BJ (cell line): ENCODE measurements around the gene ANAPC10. TPM values are rescaled to one million over a fixed set of nuclear protein-coding genes. Genes with fewer than 3 reads are reported as not detected.

Experiments used
- CTCF ChIA-PET: fragments of 350-600 bp; formaldehyde crosslinking; extraction: SDS; loops from one replicate; lab custom pipeline; 2021; ENCODE audit warnings: antibody characterized with exemption, inconsistent platforms; lab: Yijun Ruan, JAX
- POLR2A ChIA-PET: fragments of 300-600 bp; sonication (Branson Sonifier 250); formaldehyde crosslinking; extraction: SDS; loops from one replicate; lab custom pipeline; 2021; ENCODE audit warnings: antibody characterized with exemption; lab: Charles Lee
- DNase-seq: peaks from one replicate; pipeline ENCODE4 v3.0.0-alpha.2; 2011; ENCODE audit warnings: low read depth
- H3K27me3 ChIP-seq: 2 replicates; pipeline ENCODE4 v1.6.0; 2011; ENCODE audit warnings: low read length; ENCODE audit not compliant: control insufficient read depth, insufficient read depth
- H3K36me3 ChIP-seq: 2 replicates; pipeline ENCODE4 v1.5.1; 2011; ENCODE audit warnings: low read length; ENCODE audit not compliant: control insufficient read depth, insufficient read depth
- H3K4me3 ChIP-seq: 2 replicates; pipeline ENCODE4 v1.5.1; 2011; ENCODE audit warnings: low read depth, mild to moderate bottlenecking, control low read depth, low read length
- CTCF ChIP-seq: IDR thresholded peaks from 2 replicates; pipeline ENCODE4 v1.5.1; 2011; ENCODE audit warnings: low read depth, mild to moderate bottlenecking, control low read depth, inconsistent platforms, low read length, moderate library complexity; ENCODE audit not compliant: insufficient read depth
- polyA plus RNA-seq: library from polyadenylated mRNA; depleted of rRNA; stranded (reverse); fragments of >200 nt; gene quantifications from 2 replicates; pipeline ENCODE4 v1.2.3, GENCODE V29; 2011

The ANAPC10 gene
- polyA plus RNA-seq, 1 experiment: 10.3 TPM

DNA sequence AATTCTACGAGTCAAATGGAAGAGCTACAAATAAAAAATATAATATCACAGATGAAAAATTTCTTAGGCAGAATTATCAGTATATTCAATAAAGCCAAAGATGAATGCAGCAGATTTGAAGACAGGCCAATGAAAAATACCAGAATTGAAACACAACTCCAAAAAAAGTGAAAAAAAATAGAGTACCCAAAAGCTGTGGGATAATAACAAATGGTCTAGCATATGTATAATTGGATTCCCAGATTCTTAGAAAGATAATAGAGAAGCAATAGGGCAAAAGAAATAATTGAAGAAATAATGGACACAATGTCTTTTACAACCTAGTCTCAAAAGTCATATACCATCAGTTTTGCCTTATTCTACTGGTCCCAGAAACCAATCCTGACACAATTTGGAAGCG, 4.4 kb downstream of the ANAPC10 start:
- no peak for TF ChIP-seq CTCF
- ChIA-PET POLR2A (no interaction called here), CTCF (no interaction called here)
- peaks cover 2% of the 10 kb centered on the region for H3K36me3 ChIP-seq
- H3K4me3 ChIP-seq: no peak overlapping the region
- DNase-seq: no peak
- no peaks in the 10 kb centered on the region for H3K27me3 ChIP-seq

DNA sequence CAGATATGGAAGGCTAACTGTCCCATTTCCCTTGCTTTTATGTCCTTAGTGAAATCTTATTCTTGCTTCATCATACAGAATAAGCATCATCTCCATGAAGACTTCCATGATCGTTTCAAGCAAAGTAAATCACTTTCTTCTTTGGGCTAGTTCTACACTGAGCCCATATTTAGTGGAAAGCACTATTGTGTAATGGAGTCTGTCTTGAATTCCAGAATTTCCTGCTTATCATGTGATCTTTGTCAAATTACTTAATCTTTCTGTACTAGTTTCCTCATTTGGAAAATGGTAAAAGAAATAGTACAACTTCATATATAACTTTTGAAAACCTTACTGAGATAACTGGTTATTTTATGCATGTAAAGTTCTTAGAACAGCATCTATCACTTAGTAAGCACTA, 7.6 kb downstream of the ANAPC10 start:
- DNase-seq: no peak
- Histone ChIP-seq H3K27me3 (no peaks in the 10 kb centered on the region), H3K36me3 (peaks cover 3% of the 10 kb centered on the region), H3K4me3 (no peak overlapping the region)
- CTCF ChIA-PET: no interaction called here
- TF ChIP-seq CTCF: no peak
- POLR2A ChIA-PET: no interaction called here

- Histone ChIP-seq H3K36me3 (0 out of 2 replicates have a peak, but pooled peaks cover 1% of the 10 kb centered on the region), H3K27me3 (no peaks in the 10 kb centered on the region), H3K4me3 (no peak overlapping the region)
- no peak for TF ChIP-seq CTCF
- no peak for DNase-seq
- CTCF ChIA-PET: interaction anchor here (0.6 to 1.2 kb wide), 4 partner anchors 10 to 31 kb away, joined by 3 read pairs; partner anchors contain the start of genes ABCE1 and ANAPC10
- POLR2A ChIA-PET: no interaction called here
Measured at GRCh38 chr4:145083891-145084605, 13.9 kb downstream of the ANAPC10 start.

GRCh38 chr4:145081756-145082155, 16.2 kb downstream of the ANAPC10 start:
- Histone ChIP-seq H3K27me3 (no peaks in the 10 kb centered on the region), H3K36me3 (no peaks in the 10 kb centered on the region), H3K4me3 (no peak overlapping the region)
- no peak for DNase-seq
- ChIA-PET POLR2A (no interaction called here), CTCF (no interaction called here)
- TF ChIP-seq CTCF: no peak

- Histone ChIP-seq H3K4me3 (no peak overlapping the region), H3K36me3 (no peaks in the 10 kb centered on the region), H3K27me3 (no peaks in the 10 kb centered on the region)
- CTCF ChIA-PET: interaction anchor here (0.9 kb wide), 1 partner anchor 10 kb away, joined by 3 read pairs; no protein-coding TSS in a partner anchor
- POLR2A ChIA-PET: no interaction called here
- no peak for TF ChIP-seq CTCF
- DNase-seq: no peak
Measured at GRCh38 chr4:145076469-145076855, 21.5 kb downstream of the ANAPC10 start.
